HEK293T (cell line): ENCODE data around the gene PCBP3.

ENCODE experiments used
- CTCF ChIA-PET: fragments of 350-600 bp; formaldehyde crosslinking; extraction: SDS; loops from one replicate; lab custom pipeline; 2021; ENCODE audit warnings: antibody characterized with exemption, inconsistent platforms; lab: Yijun Ruan, JAX
- POLR2A ChIA-PET: fragments of 350-600 bp; formaldehyde crosslinking; extraction: SDS; loops from one replicate; lab custom pipeline; 2020; ENCODE audit warnings: antibody characterized with exemption, inconsistent platforms; lab: Yijun Ruan, JAX
- DNase-seq: peaks from one replicate; pipeline ENCODE4 v3.0.0; 2012; ENCODE audit warnings: mixed read lengths; ENCODE audit errors: extremely low spot score
- ARNT ChIP-seq: fragments of 450-650 bp; IDR thresholded peaks from 2 replicates; pipeline ENCODE4 v1.6.1; 2017; ENCODE audit warnings: mild to moderate bottlenecking
- BHLHE40 ChIP-seq: fragments of 450-650 bp; IDR thresholded peaks from 2 replicates; pipeline ENCODE4 v1.6.1; 2016; ENCODE audit warnings: mild to moderate bottlenecking, moderate library complexity, borderline replicate concordance
- CTBP1 ChIP-seq: fragments of 450-650 bp; IDR thresholded peaks from 2 replicates; pipeline ENCODE4 v1.6.1; 2016; ENCODE audit warnings: borderline replicate concordance
- ELF4 ChIP-seq: fragments of 450-650 bp; IDR thresholded peaks from 2 replicates; pipeline ENCODE4 v1.6.1; 2017; ENCODE audit warnings: antibody characterized with exemption
- FOXA1 ChIP-seq: fragments of 450-650 bp; IDR thresholded peaks from 2 replicates; pipeline ENCODE4 v1.6.1; 2016; ENCODE audit warnings: mild to moderate bottlenecking
- FOXK2 ChIP-seq: fragments of 450-650 bp; IDR thresholded peaks from 2 replicates; pipeline ENCODE4 v1.6.1; 2016; ENCODE audit warnings: mild to moderate bottlenecking
- FOXM1 ChIP-seq: fragments of 450-650 bp; IDR thresholded peaks from 2 replicates; pipeline ENCODE4 v1.6.1; 2017; ENCODE audit warnings: mild to moderate bottlenecking, borderline replicate concordance
- HDGF ChIP-seq: fragments of 450-650 bp; IDR thresholded peaks from 2 replicates; pipeline ENCODE4 v1.6.1; 2017; ENCODE audit warnings: antibody characterized with exemption, borderline replicate concordance
- L3MBTL2 ChIP-seq: fragments of 450-650 bp; conservative IDR thresholded peaks from 2 replicates; pipeline ENCODE4 v1.6.1; 2016; ENCODE audit warnings: mild to moderate bottlenecking
- LEF1 ChIP-seq: fragments of 450-650 bp; IDR thresholded peaks from 2 replicates; pipeline ENCODE4 v1.6.1; 2017; ENCODE audit warnings: mild to moderate bottlenecking, borderline replicate concordance
- NFRKB ChIP-seq: fragments of 450-650 bp; IDR thresholded peaks from 2 replicates; pipeline ENCODE4 v1.6.1; 2016; ENCODE audit warnings: mild to moderate bottlenecking, moderate library complexity
- PKNOX1 ChIP-seq: fragments of 450-650 bp; IDR thresholded peaks from 2 replicates; pipeline ENCODE4 v1.6.1; 2016
- SP1 ChIP-seq: fragments of 450-650 bp; IDR thresholded peaks from 2 replicates; pipeline ENCODE4 v1.6.1; 2017
- TARDBP ChIP-seq: fragments of 450-650 bp; IDR thresholded peaks from 2 replicates; pipeline ENCODE4 v1.6.1; 2016
- ZNF384 ChIP-seq: fragments of 450-650 bp; IDR thresholded peaks from 2 replicates; pipeline ENCODE4 v1.6.1; 2016

PCBP3 gene

GRCh38 chr21:45630066-45630694 is 13.3 kb upstream of the PCBP3 start:
- ChIA-PET CTCF (no interaction called here), POLR2A (no interaction called here)
- TF ChIP-seq L3MBTL2 (no peak), BHLHE40 (no peak), PKNOX1 (no peak), ZNF384 (no peak), ELF4 (no peak), TARDBP (no peak), FOXK2 (no peak), SP1 (no peak), LEF1 (no peak), FOXM1 (no peak)
- DNase-seq, result no peak

- POLR2A ChIA-PET, result no interaction called here
- DNase-seq, result no peak
- TF ChIP-seq BHLHE40 (no peak), LEF1 (no peak), L3MBTL2 (no peak), ARNT (no peak), FOXA1 (no peak), SP1 (no peak), TARDBP (no peak), HDGF (no peak), FOXK2 (no peak), ELF4 (no peak), ZNF384 (no peak)
- CTCF ChIA-PET, result no interaction called here
Measured at GRCh38 chr21:45630876-45631275, 12.6 kb upstream of the PCBP3 start.

- no peak for TF ChIP-seq FOXK2
- no peak for TF ChIP-seq HDGF
- TF ChIP-seq BHLHE40, result no peak
- TF ChIP-seq TARDBP, result no peak
- TF ChIP-seq FOXM1, result no peak
- no peak for TF ChIP-seq NFRKB
- no peak for TF ChIP-seq L3MBTL2
- no peak for TF ChIP-seq ZNF384
- TF ChIP-seq SP1, result no peak
- TF ChIP-seq CTBP1, result no peak
- no peak for TF ChIP-seq PKNOX1
- DNase-seq, result no peak
- ChIA-PET POLR2A (no interaction called here), CTCF (no interaction called here)
Measured at GRCh38 chr21:45631540-45631939, 12.0 kb upstream of the PCBP3 start.

GRCh38 chr21:45632160-45632559 is 11.4 kb upstream of the PCBP3 start:
- TF ChIP-seq SP1, result no peak
- TF ChIP-seq CTBP1, result no peak
- no peak for TF ChIP-seq L3MBTL2
- TF ChIP-seq ELF4, result no peak
- TF ChIP-seq LEF1, result no peak
- DNase-seq, result no peak
- CTCF ChIA-PET, result interaction anchor here (1.0 kb wide), 1 partner anchor 76 kb away, joined by 3 read pairs; no protein-coding TSS in a partner anchor
- POLR2A ChIA-PET, result no interaction called here

DNA sequence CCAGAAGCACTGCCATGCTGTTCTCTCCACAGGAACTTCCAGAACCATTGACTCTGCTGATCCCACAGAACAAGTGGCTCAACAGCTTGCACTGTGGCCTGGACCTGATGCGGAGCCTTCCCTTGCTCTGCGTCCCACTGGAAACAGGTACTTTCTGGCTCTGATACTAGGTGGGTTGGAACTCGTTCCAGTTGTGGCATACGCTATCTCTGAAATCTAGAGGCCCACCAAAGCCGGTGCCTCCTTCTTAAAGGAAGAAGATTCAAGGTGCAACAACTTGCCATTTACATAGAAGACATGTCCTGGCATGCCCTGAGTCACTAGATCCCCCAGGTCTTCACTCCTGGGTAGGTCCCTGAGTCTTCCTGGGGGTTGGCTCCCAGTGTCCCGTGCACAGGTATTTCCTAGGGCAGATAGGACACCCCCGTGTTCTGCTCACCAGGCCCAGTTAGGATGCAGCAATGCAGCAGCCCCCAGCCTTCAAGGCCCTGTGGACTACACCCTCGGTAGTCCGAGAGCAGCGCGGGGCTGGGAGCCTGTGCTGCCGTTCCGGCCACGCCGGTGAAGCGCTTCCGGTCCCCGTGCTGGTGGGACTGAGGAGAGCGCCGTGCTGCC is 10.8 kb upstream of the PCBP3 start:
- TF ChIP-seq FOXM1 (no peak), CTBP1 (no peak), L3MBTL2 (no peak)
- CTCF ChIA-PET, result interaction anchor here (1.0 kb wide), 1 partner anchor 77 kb away, joined by 3 read pairs; no protein-coding TSS in a partner anchor
- POLR2A ChIA-PET, result no interaction called here
- DNase-seq, result no peak

- POLR2A ChIA-PET, result no interaction called here
- DNase-seq, result no peak
- CTCF ChIA-PET, result no interaction called here
- TF ChIP-seq TARDBP (peak; percentile 51; the same call in 1 of the 2 replicates), HDGF (no peak), PKNOX1 (no peak)
Measured at GRCh38 chr21:45634511-45635183, 8.9 kb upstream of the PCBP3 start.
